Osteocyte (in vitro differentiated cells): ENCODE results near the gene DNAI4. TPM values are rescaled to one million over a fixed set of nuclear protein-coding genes. Genes with fewer than 3 reads are reported as not detected.
A peak's percentile ranks its signal among the peaks of the same experiment; 100 is the strongest.

Source experiments
- DNase-seq: peaks from one replicate; pipeline ENCODE4 v3.0.0; 2021; ENCODE audit warnings: mixed read lengths; ENCODE audit not compliant: unreplicated experiment; ENCODE audit errors: extremely low spot score
- H3K27ac Mint-ChIP-seq: one replicate; pipeline ENCODE4 v1.8.0; 2021; ENCODE audit warnings: mild to moderate bottlenecking, mixed read lengths; ENCODE audit not compliant: unreplicated experiment
- H3K27me3 Mint-ChIP-seq: one replicate; pipeline ENCODE4 v1.8.0; 2021; ENCODE audit warnings: mixed read lengths; ENCODE audit not compliant: unreplicated experiment
- H3K36me3 Mint-ChIP-seq: one replicate; pipeline ENCODE4 v1.8.0; 2021; ENCODE audit warnings: mixed read lengths; ENCODE audit not compliant: unreplicated experiment
- H3K4me1 Mint-ChIP-seq: one replicate; pipeline ENCODE4 v1.8.0; 2021; ENCODE audit warnings: mixed read lengths; ENCODE audit not compliant: unreplicated experiment
- H3K4me3 Mint-ChIP-seq: one replicate; pipeline ENCODE4 v1.8.0; 2021; ENCODE audit warnings: mild to moderate bottlenecking, moderate library complexity, mixed read lengths; ENCODE audit not compliant: unreplicated experiment
- H3K9me3 Mint-ChIP-seq: one replicate; pipeline ENCODE4 v1.8.0; 2021; ENCODE audit warnings: mixed read lengths; ENCODE audit not compliant: unreplicated experiment
- CTCF ChIP-seq: fragments of 200-600 bp; sonication (generic); IDR thresholded peaks from 2 replicates; pipeline ENCODE4 v1.5.0; 2021; ENCODE audit warnings: antibody characterized with exemption, mild to moderate bottlenecking, moderate library complexity
- total RNA-seq: library from RNA; stranded (reverse); gene quantifications from 2 replicates; pipeline ENCODE4 v1.2.1, GENCODE V29; 2021

The DNAI4 gene
- total RNA-seq, 1 donor from 2014 or later, result 8.9 TPM

- no peaks in the 10 kb centered on the region for H3K9me3 Mint-ChIP-seq
- no peaks in the 10 kb centered on the region for H3K27me3 Mint-ChIP-seq
- H3K4me1 Mint-ChIP-seq, result no peaks in the 10 kb centered on the region
- no peak overlapping the region for H3K4me3 Mint-ChIP-seq
- no peak for DNase-seq
- no peaks in the 10 kb centered on the region for H3K36me3 Mint-ChIP-seq
- no peak overlapping the region for H3K27ac Mint-ChIP-seq
- TF ChIP-seq CTCF, result no peak
Measured at GRCh38 chr1:66768965-66769364, 155.7 kb downstream of the DNAI4 start.

- no peaks in the 10 kb centered on the region for H3K4me1 Mint-ChIP-seq
- no peak for TF ChIP-seq CTCF
- DNase-seq, result no peak
- no peaks in the 10 kb centered on the region for H3K27me3 Mint-ChIP-seq
- no peaks in the 10 kb centered on the region for H3K9me3 Mint-ChIP-seq
- no peak overlapping the region for H3K27ac Mint-ChIP-seq
- no peak overlapping the region for H3K4me3 Mint-ChIP-seq
- no peaks in the 10 kb centered on the region for H3K36me3 Mint-ChIP-seq
Measured at GRCh38 chr1:66767626-66768025, 157.0 kb downstream of the DNAI4 start.

GRCh38 chr1:66764994-66765578 lies 159.6 kb downstream of the DNAI4 start:
- Mint-ChIP-seq H3K4me3 (no peak overlapping the region), H3K27ac (no peak overlapping the region), H3K36me3 (no peaks in the 10 kb centered on the region), H3K4me1 (no peaks in the 10 kb centered on the region), H3K9me3 (no peaks in the 10 kb centered on the region), H3K27me3 (no peaks in the 10 kb centered on the region)
- no peak for DNase-seq
- peak; percentile 80 for TF ChIP-seq CTCF

Other genes starting within 250 kb of the DNAI4 start
- 0.18 and 0.35 TPM in 2 replicates for gene DYNLT5, start 172.4 kb downstream of the DNAI4 start, total RNA-seq
- gene INSL5, start 123.6 kb downstream of the DNAI4 start, total RNA-seq, result not detected in 2 replicates
- gene MIER1, start 134 bp upstream of the DNAI4 start, total RNA-seq, result 45.8 and 48.3 TPM in 2 replicates
- gene SLC35D1, start 129.3 kb upstream of the DNAI4 start, total RNA-seq, result 9.6 and 10.1 TPM in 2 replicates
- not detected in 2 replicates for gene C1orf141, start 210.1 kb upstream of the DNAI4 start, total RNA-seq
- gene IL23R, start 241.6 kb upstream of the DNAI4 start, total RNA-seq, result not detected in 2 replicates